GM18870 (cell line): ENCODE measurements around the gene POU3F3.

Experiments used
- ATAC-seq: cut with Tn5 transposase; IDR thresholded peaks from one replicate; pipeline ENCODE4 v1.9.1; 2021; ENCODE audit warnings: moderate library complexity; ENCODE audit not compliant: unreplicated experiment

Gene POU3F3

GRCh38 chr2:104859766-104860450 is 6.0 kb downstream of the POU3F3 start:
- ATAC-seq, result no peak

- no peak for ATAC-seq
These were observed 6.5 kb downstream of the POU3F3 start for GRCh38 chr2:104860451-104860790.

- ATAC-seq, result no peak
These were observed 7.6 kb downstream of the POU3F3 start for GRCh38 chr2:104861351-104862057.

GRCh38 chr2:104862058-104862941 is 8.4 kb downstream of the POU3F3 start:
- no peak for ATAC-seq

- no peak for ATAC-seq
These were observed 9.2 kb downstream of the POU3F3 start for GRCh38 chr2:104863146-104863467.

- ATAC-seq, result no peak
These were observed 9.8 kb downstream of the POU3F3 start for GRCh38 chr2:104863468-104864279.

GRCh38 chr2:104864280-104865095 is 10.6 kb downstream of the POU3F3 start:
- ATAC-seq, result no peak

GRCh38 chr2:104865096-104865470 is 11.2 kb downstream of the POU3F3 start:
- no peak for ATAC-seq

GRCh38 chr2:104866122-104866864 is 12.4 kb downstream of the POU3F3 start:
- ATAC-seq, result no peak

GRCh38 chr2:104866883-104867812 is 13.2 kb downstream of the POU3F3 start:
- no peak for ATAC-seq

GRCh38 chr2:104867813-104868504 is 14.0 kb downstream of the POU3F3 start:
- ATAC-seq, result no peak

GRCh38 chr2:104868505-104868866 is 14.6 kb downstream of the POU3F3 start:
- ATAC-seq, result no peak

- no peak for ATAC-seq
These were observed 16.4 kb downstream of the POU3F3 start for GRCh38 chr2:104870100-104870975.

GRCh38 chr2:104871649-104871971 is 17.7 kb downstream of the POU3F3 start:
- ATAC-seq, result no peak

- no peak for ATAC-seq
These were observed 18.3 kb downstream of the POU3F3 start for GRCh38 chr2:104871972-104872865.
